HepG2 (cell line): ENCODE results near the gene TNFSF12. TPM values are rescaled to one million over a fixed set of nuclear protein-coding genes. Genes with fewer than 3 reads are reported as not detected.

Experiments
- ATAC-seq: fragments of 200-7000 bp; cut with Tn5 transposase; 3 replicates; pipeline ENCODE4 v1.9.1; 2020; ENCODE audit warnings: mild to moderate bottlenecking, moderate library complexity
- BruUV-seq: library from RNA; stranded (reverse); fragments of 400-500 nt; replicated peaks from 2 replicates; lab custom pipeline; 2021; lab: Mats Ljungman, UMichigan
- CTCF ChIA-PET: fragments of 300-600 bp; formaldehyde crosslinking; extraction: SDS; loops from one replicate; lab custom pipeline; 2021; ENCODE audit warnings: low total read pairs, inconsistent platforms, low intra/inter-chr PET ratio; lab: Yijun Ruan, JAX
- POLR2A ChIA-PET: fragments of 350-600 bp; sonication (Branson Sonifier 250); formaldehyde crosslinking; loops from one replicate; lab custom pipeline; 2020; ENCODE audit warnings: antibody characterized with exemption, inconsistent platforms; lab: Yijun Ruan, JAX
- DNase-seq: peaks from one replicate; pipeline ENCODE4 v3.0.0-alpha.2; 2015; ENCODE audit warnings: low spot score
- FAIRE-seq: peaks from 3 replicates; lab custom pipeline; 2011; peaks lifted over from hg19 to GRCh38; lab: Jason Lieb, UNC
- H2AFZ ChIP-seq: one replicate; pipeline ENCODE4 v1.6.1; 2011; ENCODE audit warnings: low read length, inconsistent platforms
- H3K27ac ChIP-seq: fragments of 300-600 bp; 3 replicates; pipeline ENCODE4 v1.8.0; 2011; ENCODE audit warnings: mixed run types, mild to moderate bottlenecking, mixed read lengths, low read length, inconsistent platforms; ENCODE audit not compliant: insufficient read depth; ENCODE audit errors: extremely low read length
- H3K27me3 ChIP-seq, 2 experiments: fragments of 200-600 bp in 1 of 2; 2 replicates in 1 of 2; 3 replicates in 1 of 2; pipeline versions ENCODE4 v1.6.0 to v1.8.0; 2011; ENCODE audit warnings: low read length in 2 of 2, mild to moderate bottlenecking in 2 of 2, moderate library complexity in 2 of 2, inconsistent platforms in 1 of 2; ENCODE audit not compliant: insufficient read depth in 2 of 2, control insufficient read depth in 1 of 2
- H3K36me3 ChIP-seq, 2 experiments: fragments of 200-600 bp in 1 of 2; replicated peaks in 1 of 2; 2 replicates in 1 of 2; 3 replicates in 1 of 2; pipeline versions ENCODE4 v1.5.1 to v1.8.0; 2011; ENCODE audit warnings: low read length in 2 of 2, inconsistent platforms in 1 of 2; ENCODE audit not compliant: insufficient read depth in 2 of 2, control insufficient read depth in 1 of 2
- H3K4me1 ChIP-seq: 2 replicates; pipeline ENCODE4 v1.5.1; 2012; ENCODE audit warnings: low read length, inconsistent platforms; ENCODE audit not compliant: insufficient read depth
- H3K4me2 ChIP-seq: 2 replicates; pipeline ENCODE4 v1.6.0; 2011; ENCODE audit warnings: low read depth, low read length, inconsistent platforms
- H3K4me3 ChIP-seq, 3 experiments: fragments of 200-600 bp in 1 of 3; sonication (generic), shearing (Covaris generic) in 1 of 3; replicated peaks in 1 of 3; 2 replicates each; pipeline ENCODE4 v1.5.1; 2011 to 2016; ENCODE audit warnings: low read length in 3 of 3, inconsistent platforms in 2 of 3, low read depth in 2 of 3, mild to moderate bottlenecking in 2 of 3, control low read depth in 1 of 3, mixed read lengths in 1 of 3; ENCODE audit not compliant: insufficient read depth in 1 of 3
- H3K79me2 ChIP-seq: one replicate; pipeline ENCODE4 v1.6.1; 2011; ENCODE audit warnings: low read length, inconsistent platforms; ENCODE audit not compliant: insufficient read depth
- H3K9ac ChIP-seq: 2 replicates; pipeline ENCODE4 v1.6.0; 2011; ENCODE audit warnings: mild to moderate bottlenecking, low read depth, low read length, inconsistent platforms; ENCODE audit not compliant: insufficient read depth
- H3K9me3 ChIP-seq: 2 replicates; pipeline ENCODE4 v1.5.1; 2012; ENCODE audit warnings: mild to moderate bottlenecking, low read length
- H4K20me1 ChIP-seq: 2 replicates; pipeline ENCODE4 v1.6.0; 2011; ENCODE audit warnings: inconsistent platforms, mild to moderate bottlenecking, low read length, moderate library complexity; ENCODE audit not compliant: insufficient read depth
- AGO2 ChIP-seq: fragments of 200-400 bp; formaldehyde crosslinking; optimal IDR thresholded peaks from 2 replicates; pipeline ENCODE3; 2017; ENCODE audit warnings: mild to moderate bottlenecking, low read depth, low read length, moderate library complexity
- MAF1 ChIP-seq: sonication (generic); formaldehyde crosslinking; IDR thresholded peaks from 2 replicates; pipeline ENCODE4 v1.5.0; 2020; ENCODE audit warnings: missing genetic modification reagents, borderline replicate concordance
- POLR2G ChIP-seq: fragments of 200-400 bp; formaldehyde crosslinking; IDR thresholded peaks from 2 replicates; pipeline ENCODE4 v1.6.1; 2018; ENCODE audit warnings: mild to moderate bottlenecking, low read depth, low read length, moderate library complexity
- RBFOX2 ChIP-seq: fragments of 200-400 bp; formaldehyde crosslinking; IDR thresholded peaks from 2 replicates; pipeline ENCODE4 v1.6.1; 2017; ENCODE audit warnings: low read depth, mild to moderate bottlenecking, low read length
- RBM22 ChIP-seq: fragments of 200-400 bp; formaldehyde crosslinking; optimal IDR thresholded peaks from 2 replicates; pipeline ENCODE3; 2017; ENCODE audit warnings: mild to moderate bottlenecking, low read length, moderate library complexity
- SALL2 ChIP-seq: sonication (generic); formaldehyde crosslinking; IDR thresholded peaks from 2 replicates; pipeline ENCODE4 v1.8.1; 2023; ENCODE audit warnings: mild to moderate bottlenecking, missing genetic modification reagents, inconsistent platforms
- SATB2 ChIP-seq: sonication (generic); formaldehyde crosslinking; IDR thresholded peaks from 2 replicates; pipeline ENCODE4 v1.5.0; 2020; ENCODE audit warnings: missing genetic modification reagents
- ZNF121 ChIP-seq: sonication (generic); formaldehyde crosslinking; IDR thresholded peaks from 2 replicates; pipeline ENCODE4 v1.5.0; 2020; ENCODE audit warnings: mild to moderate bottlenecking, missing genetic modification reagents
- WGBS: methylation state at CpG from one replicate; pipeline ENCODE4 v1.1.6; 2017; ENCODE audit warnings: low lambda C conversion rate; 5-methylcytosine and 5-hydroxymethylcytosine counted together
- in situ Hi-C: cut with HindIII; loops from 2 replicates; pipeline ENCODE4 v1.10.0; 2017; ENCODE audit warnings: low pct_unique_long_range_greater_than_20kb; ENCODE audit not compliant: extremely low pct_ligation_motif_present
- intact Hi-C: fragments of 100-400 bp; cut with micrococcal nuclease; formaldehyde crosslinking; loops from one replicate; pipeline ENCODE4 v1.10.0; 2022; ENCODE audit not compliant: unreplicated experiment
- polyA plus RNA-seq, 8 experiments: library from polyadenylated mRNA; depleted of rRNA in 3 of 8; stranded (reverse) in 7 of 8; unstranded in 1 of 8; fragments of >200 nt; fragmentation: Illumina TruSeq in 4 of 8; extraction: Trizol in 4 of 8; gene quantifications; 2 replicates each; pipeline versions ENCODE4 v1.2.1 to v1.2.3, GENCODE V29; 2011 to 2016; ENCODE audit warnings: low read depth in 4 of 8, missing spikeins in 1 of 8, mixed read lengths in 1 of 8; ENCODE audit not compliant: insufficient read depth in 1 of 8
- total RNA-seq, 5 experiments: library from RNA; depleted of rRNA; stranded (reverse); fragments of >200 nt; fragmentation: Illumina TruSeq; extraction: Trizol; gene quantifications; 2 replicates each; pipeline ENCODE4 v1.2.3, GENCODE V29; 2016; ENCODE audit warnings: low read depth in 1 of 5

The TNFSF12 gene
- total and polyA plus RNA-seq, 2 of the 13 experiments (the other 11 are each of a cell fraction or from before 2014, with no cell fraction given): 0.93 to 7.2 TPM

DNA sequence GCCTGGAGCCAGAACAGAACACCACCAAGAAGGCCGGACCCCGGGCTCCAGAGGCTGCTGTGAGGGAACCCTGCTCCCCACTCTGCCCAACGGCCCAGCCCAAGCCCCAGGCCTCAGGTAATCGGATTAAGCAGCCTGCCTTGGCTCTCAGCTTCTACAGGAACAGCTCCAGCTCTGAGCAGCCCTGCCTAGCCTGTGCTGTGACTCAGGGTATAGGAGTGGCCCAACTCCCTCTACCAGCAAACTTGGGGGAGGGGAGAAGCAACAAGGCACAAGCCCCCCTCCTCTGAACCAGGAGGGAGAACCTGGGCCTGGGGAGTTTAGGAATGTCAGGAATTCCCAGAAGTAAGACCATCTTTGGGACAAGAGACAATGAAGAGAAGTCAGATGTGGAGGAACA, 41.9 kb downstream of the TNFSF12 start:
- CTCF ChIA-PET: no interaction called here
- Histone ChIP-seq H3K36me3 (peaks cover 33 to 66% of the 10 kb centered on the region in 2 experiments), H3K27me3 (no peaks in the 10 kb centered on the region), H3K79me2 (no peaks in the 10 kb centered on the region), H3K9me3 (no peaks in the 10 kb centered on the region), H3K9ac (no peak overlapping the region), H3K27ac (peak overlapping the region; percentile 13), H2AFZ (no peak overlapping the region), H3K4me1 (no peaks in the 10 kb centered on the region), H3K4me2 (no peak overlapping the region), H3K4me3 (no peak overlapping the region), H4K20me1 (no peaks in the 10 kb centered on the region)
- in situ Hi-C loops: no loop called here
- intact Hi-C loops: no loop called here
- no TSS peak for BruUV-seq
- DNase-seq: no peak
- peak; percentile 9; the same call in 1 of the 3 replicates for ATAC-seq
- WGBS: 95% methylated on average over 4 of the region's 4 CpGs
- TF ChIP-seq RBFOX2 (0 out of 2 replicates have a peak, but pooled peaks have one; percentile 16), POLR2G (peak; percentile 25), RBM22 (peak; percentile 44), AGO2 (peak; percentile 46), ZNF121 (no peak), SATB2 (CRISPR knock-in tag) (no peak)
- FAIRE-seq: no peak
- POLR2A ChIA-PET: no interaction called here

DNA sequence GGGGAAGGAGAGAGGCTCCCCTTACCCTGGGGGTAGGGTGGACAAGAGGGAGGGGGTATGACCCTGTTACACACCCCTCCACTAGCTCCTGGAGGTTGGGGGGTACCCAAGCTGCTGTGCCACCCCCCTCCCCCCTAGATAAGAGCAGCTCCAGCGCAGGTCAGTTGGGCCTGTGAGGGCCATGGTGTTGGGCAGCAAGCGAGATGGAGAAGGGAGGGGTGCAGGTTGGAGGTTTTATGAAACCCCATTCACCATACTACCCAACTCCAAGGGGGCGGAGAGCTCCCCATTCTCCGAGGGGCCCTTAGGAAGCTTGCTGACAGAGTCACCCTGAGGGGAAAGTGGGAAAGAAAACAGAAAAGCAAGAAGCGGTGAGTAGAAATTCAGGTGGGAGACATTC, 42.7 kb downstream of the TNFSF12 start:
- CTCF ChIA-PET: no interaction called here

More for the DNA sequence above, 42.7 kb downstream of the TNFSF12 start:
- no peaks in the 10 kb centered on the region for H3K4me1 ChIP-seq
- H3K9me3 ChIP-seq: no peaks in the 10 kb centered on the region
- no peaks in the 10 kb centered on the region for H3K27me3 ChIP-seq
- peaks cover 38 to 69% of the 10 kb centered on the region in 2 experiments for H3K36me3 ChIP-seq
- intact Hi-C loops: no loop called here
- H3K27ac ChIP-seq: no peak overlapping the region
- no peak overlapping the region for H3K4me2 ChIP-seq
- FAIRE-seq (no peak), ATAC-seq (no peak), DNase-seq (no peak)
- H3K9ac ChIP-seq: no peak overlapping the region
- in situ Hi-C loops: no loop called here
- TF ChIP-seq MAF1 (CRISPR knock-in tag) (no peak), SALL2 (CRISPR knock-in tag) (no peak)
- WGBS: 98% methylated on average over 5 of the region's 5 CpGs
- BruUV-seq: no TSS peak
- H3K79me2 ChIP-seq: no peaks in the 10 kb centered on the region
- H2AFZ ChIP-seq: no peak overlapping the region
- no peak overlapping the region for H3K4me3 ChIP-seq
- no peaks in the 10 kb centered on the region for H4K20me1 ChIP-seq
- POLR2A ChIA-PET: no interaction called here
